ENCODE data around the gene SETSIP.

DNA sequence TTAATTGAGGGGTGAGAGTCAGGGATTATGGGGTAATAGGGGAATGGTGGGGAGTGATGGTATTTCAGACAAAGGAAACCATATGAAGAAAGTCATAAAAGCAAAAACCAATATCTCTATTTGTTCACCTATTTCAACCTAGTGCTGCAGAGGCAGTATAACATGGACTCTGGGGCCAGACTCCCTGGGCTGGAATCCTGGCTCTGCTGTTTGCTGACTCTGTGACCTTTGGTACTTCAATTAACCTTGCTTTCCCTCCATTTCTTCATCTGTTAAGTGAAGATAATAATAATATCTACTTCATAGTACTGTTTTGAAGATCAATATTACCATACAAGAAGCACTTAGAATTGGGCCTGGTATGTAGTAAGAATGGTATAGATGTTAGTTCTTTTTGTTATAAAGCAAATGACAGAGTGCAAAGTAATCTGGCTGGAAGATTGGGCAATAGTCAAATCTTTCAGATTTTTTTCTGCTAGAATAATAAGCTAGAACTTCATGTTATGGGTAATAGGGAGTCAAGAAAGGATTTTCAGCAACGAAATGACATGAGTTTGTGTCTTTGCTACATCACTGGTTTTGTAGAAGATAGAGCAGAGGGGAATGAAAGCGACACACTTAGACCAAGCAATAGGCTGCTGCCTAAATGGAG, 36.4 kb downstream of the SETSIP start:
- TF ChIP-seq, protein P1, sequence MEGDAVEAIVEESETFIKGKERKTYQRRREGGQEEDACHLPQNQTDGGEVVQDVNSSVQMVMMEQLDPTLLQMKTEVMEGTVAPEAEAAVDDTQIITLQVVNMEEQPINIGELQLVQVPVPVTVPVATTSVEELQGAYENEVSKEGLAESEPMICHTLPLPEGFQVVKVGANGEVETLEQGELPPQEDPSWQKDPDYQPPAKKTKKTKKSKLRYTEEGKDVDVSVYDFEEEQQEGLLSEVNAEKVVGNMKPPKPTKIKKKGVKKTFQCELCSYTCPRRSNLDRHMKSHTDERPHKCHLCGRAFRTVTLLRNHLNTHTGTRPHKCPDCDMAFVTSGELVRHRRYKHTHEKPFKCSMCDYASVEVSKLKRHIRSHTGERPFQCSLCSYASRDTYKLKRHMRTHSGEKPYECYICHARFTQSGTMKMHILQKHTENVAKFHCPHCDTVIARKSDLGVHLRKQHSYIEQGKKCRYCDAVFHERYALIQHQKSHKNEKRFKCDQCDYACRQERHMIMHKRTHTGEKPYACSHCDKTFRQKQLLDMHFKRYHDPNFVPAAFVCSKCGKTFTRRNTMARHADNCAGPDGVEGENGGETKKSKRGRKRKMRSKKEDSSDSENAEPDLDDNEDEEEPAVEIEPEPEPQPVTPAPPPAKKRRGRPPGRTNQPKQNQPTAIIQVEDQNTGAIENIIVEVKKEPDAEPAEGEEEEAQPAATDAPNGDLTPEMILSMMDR (IDR thresholded peaks at IDR 0.05), result no peak
- TF ChIP-seq EZH2 (IDR thresholded peaks at IDR 0.05) (no peak), EZH2phosphoT487 (IDR thresholded peaks at IDR 0.05) (no peak)
